IMR-90 (cell line): ENCODE measurements around the gene WASF3. TPM values are rescaled to one million over a fixed set of nuclear protein-coding genes. Genes with fewer than 3 reads are reported as not detected.

ENCODE experiments used
- ATAC-seq: fragments of 200-7000 bp; cut with Tn5 transposase; 2 replicates; pipeline ENCODE4 v1.9.1; 2020; ENCODE audit warnings: low read depth, mild to moderate bottlenecking, moderate library complexity
- BruUV-seq: library from RNA; stranded (reverse); fragments of 400-500 nt; replicated peaks from 2 replicates; lab custom pipeline; 2021; lab: Mats Ljungman, UMichigan
- CTCF ChIA-PET: fragments of 300-600 bp; formaldehyde crosslinking; extraction: SDS; loops from one replicate; lab custom pipeline; 2021; ENCODE audit warnings: antibody characterized with exemption; lab: Yijun Ruan, JAX
- POLR2A ChIA-PET: fragments of 300-600 bp; sonication (Branson Sonifier 250); formaldehyde crosslinking; loops from one replicate; lab custom pipeline; 2022; ENCODE audit warnings: antibody characterized with exemption; ENCODE audit not compliant: unreplicated experiment; lab: Charles Lee
- DNase-seq: peaks from one replicate; pipeline ENCODE4 v3.0.0; 2013
- H2AFZ ChIP-seq: replicated peaks from 2 replicates; pipeline ENCODE3; 2013; ENCODE audit warnings: low read length, mild to moderate bottlenecking; ENCODE audit not compliant: poor library complexity
- H2AK5ac ChIP-seq: 2 replicates; pipeline ENCODE4 v1.6.1; 2013; ENCODE audit warnings: low read depth, low read length, inconsistent platforms
- H2AK9ac ChIP-seq: replicated peaks from 2 replicates; pipeline ENCODE3; 2013; ENCODE audit warnings: mild to moderate bottlenecking, low read depth, low read length, moderate library complexity; ENCODE audit not compliant: poor library complexity
- H2BK120ac ChIP-seq: 2 replicates; pipeline ENCODE4 v1.6.1; 2013; ENCODE audit warnings: low read depth, low read length, inconsistent platforms
- H2BK15ac ChIP-seq: 3 replicates; pipeline ENCODE4 v1.6.1; 2013; ENCODE audit warnings: low read depth, low read length, inconsistent platforms
- H2BK20ac ChIP-seq: 2 replicates; pipeline ENCODE4 v1.6.1; 2013; ENCODE audit warnings: low read depth, mild to moderate bottlenecking, inconsistent platforms, low read length, moderate library complexity
- H2BK5ac ChIP-seq: 2 replicates; pipeline ENCODE4 v1.6.1; 2013; ENCODE audit warnings: mild to moderate bottlenecking, low read depth, low read length, inconsistent platforms; ENCODE audit not compliant: poor library complexity, severe bottlenecking
- H3K14ac ChIP-seq: replicated peaks from 2 replicates; pipeline ENCODE4 v1.6.1; 2013; ENCODE audit warnings: low read depth, low read length, inconsistent platforms
- H3K18ac ChIP-seq: 2 replicates; pipeline ENCODE4 v1.6.1; 2013; ENCODE audit warnings: low read depth, low read length, control low read depth
- H3K23ac ChIP-seq: 2 replicates; pipeline ENCODE4 v1.6.1; 2013; ENCODE audit warnings: low read depth, low read length, inconsistent platforms
- H3K27ac ChIP-seq: 2 replicates; pipeline ENCODE4 v1.5.1; 2013; ENCODE audit warnings: mild to moderate bottlenecking, control low read depth, low read length; ENCODE audit not compliant: insufficient read depth
- H3K27me3 ChIP-seq: 2 replicates; pipeline ENCODE4 v1.6.1; 2013; ENCODE audit warnings: low read length; ENCODE audit not compliant: control insufficient read depth, insufficient read depth
- H3K36me3 ChIP-seq: 2 replicates; pipeline ENCODE4 v1.6.1; 2013; ENCODE audit warnings: low read length, mixed read lengths; ENCODE audit not compliant: control insufficient read depth, insufficient read depth
- H3K4ac ChIP-seq: 2 replicates; pipeline ENCODE4 v1.6.1; 2013; ENCODE audit warnings: low read depth, low read length, inconsistent platforms
- H3K4me1 ChIP-seq: 2 replicates; pipeline ENCODE4 v1.6.1; 2013; ENCODE audit warnings: low read length, mixed read lengths; ENCODE audit not compliant: control insufficient read depth, insufficient read depth
- H3K4me2 ChIP-seq: 2 replicates; pipeline ENCODE4 v1.6.1; 2013; ENCODE audit warnings: low read depth, mild to moderate bottlenecking, control low read depth, low read length, moderate library complexity
- H3K4me3 ChIP-seq: 2 replicates; pipeline ENCODE4 v1.5.1; 2013; ENCODE audit warnings: low read depth, mild to moderate bottlenecking, control low read depth, low read length, moderate library complexity; ENCODE audit not compliant: insufficient read depth
- H3K56ac ChIP-seq: 2 replicates; pipeline ENCODE4 v1.6.1; 2013; ENCODE audit warnings: low read length, inconsistent platforms; ENCODE audit not compliant: insufficient read depth; ENCODE audit errors: extremely low read depth
- H3K79me1 ChIP-seq, 2 experiments: 2 replicates each; pipeline ENCODE4 v1.6.1; 2013; ENCODE audit warnings: low read length in 2 of 2, inconsistent platforms in 1 of 2, low read depth in 1 of 2
- H3K9ac ChIP-seq: 2 replicates; pipeline ENCODE4 v1.6.1; 2013; ENCODE audit warnings: low read depth, low read length, control low read depth
- H3K9me1 ChIP-seq: 2 replicates; pipeline ENCODE4 v1.6.1; 2013; ENCODE audit warnings: low read length, inconsistent platforms; ENCODE audit not compliant: insufficient read depth
- H3K9me3 ChIP-seq: 2 replicates; pipeline ENCODE4 v1.6.1; 2013; ENCODE audit warnings: low read length; ENCODE audit not compliant: control insufficient read depth, insufficient read depth
- H4K20me1 ChIP-seq: 2 replicates; pipeline ENCODE4 v1.6.1; 2013; ENCODE audit warnings: low read length, inconsistent platforms; ENCODE audit not compliant: insufficient read depth
- H4K5ac ChIP-seq: 2 replicates; pipeline ENCODE4 v1.6.1; 2013; ENCODE audit warnings: mild to moderate bottlenecking, low read depth, low read length, control low read depth
- H4K8ac ChIP-seq, 2 experiments: 2 replicates each; pipeline ENCODE4 v1.6.1; 2013; ENCODE audit warnings: low read depth in 2 of 2, low read length in 2 of 2, control low read depth in 1 of 2, inconsistent platforms in 1 of 2
- H4K91ac ChIP-seq: 2 replicates; pipeline ENCODE4 v1.6.1; 2013; ENCODE audit warnings: low read depth, low read length, inconsistent platforms; ENCODE audit not compliant: insufficient read depth
- MXI1 ChIP-seq: IDR thresholded peaks from 2 replicates; pipeline ENCODE4 v1.6.1; 2012; ENCODE audit warnings: low read depth, mild to moderate bottlenecking, low read length, moderate library complexity, borderline replicate concordance
- SMC3 ChIP-seq: fragments of 150-350 bp; IDR thresholded peaks from 2 replicates; pipeline ENCODE4 v1.6.1; 2016; ENCODE audit warnings: low read depth, mild to moderate bottlenecking, antibody characterized with exemption, low read length, moderate library complexity
- WGBS, 2 experiments: methylation state at CpG; one replicate each; pipeline versions ENCODE4 v1.1.5 to v1.1.7; 2013; ENCODE audit warnings: missing lambda C conversion rate in 2 of 2; ENCODE audit not compliant: insufficient read length in 1 of 2; ENCODE audit errors: extremely low coverage in 2 of 2; 5-methylcytosine and 5-hydroxymethylcytosine counted together
- dilution Hi-C: fragments of 300-500 bp; cut with HindIII; formaldehyde crosslinking; loops from one replicate; pipeline ENCODE4 v1.14.3; 2018; ENCODE audit warnings: low sequenced_read_pairs; ENCODE audit not compliant: unreplicated experiment
- in situ Hi-C: fragments of 300-500 bp; cut with MboI; formaldehyde crosslinking; loops from 3 replicates; pipeline ENCODE4 v1.14.3; 2019; ENCODE audit warnings: low sequenced_read_pairs, inconsistent platforms, mixed read lengths
- intact Hi-C: fragments of 100-400 bp; cut with micrococcal nuclease; formaldehyde crosslinking; loops from 2 replicates; pipeline ENCODE4 v1.10.0; 2022
- polyA plus RNA-seq, 3 experiments: library from polyadenylated mRNA; depleted of rRNA; stranded (reverse); fragments of >200 nt; gene quantifications; 2 replicates each; pipeline ENCODE4 v1.2.3, GENCODE V29; 2012; ENCODE audit warnings: low replicate concordance in 1 of 3
- total RNA-seq: library from RNA; depleted of rRNA; stranded (reverse); fragments of >200 nt; gene quantifications from 2 replicates; pipeline ENCODE4 v1.2.3, GENCODE V29; 2012
- TF ChIP-seq, protein P1 (sequence below): fragments of 150-350 bp; IDR thresholded peaks from 2 replicates; pipeline ENCODE4 v1.6.1; 2016; ENCODE audit warnings: low read depth, mild to moderate bottlenecking, low read length, moderate library complexity, borderline replicate concordance

Gene WASF3
- total and polyA plus RNA-seq, 2 of the 4 experiments (the other 2 are of a cell fraction): 4.3 to 11.4 TPM

DNA sequence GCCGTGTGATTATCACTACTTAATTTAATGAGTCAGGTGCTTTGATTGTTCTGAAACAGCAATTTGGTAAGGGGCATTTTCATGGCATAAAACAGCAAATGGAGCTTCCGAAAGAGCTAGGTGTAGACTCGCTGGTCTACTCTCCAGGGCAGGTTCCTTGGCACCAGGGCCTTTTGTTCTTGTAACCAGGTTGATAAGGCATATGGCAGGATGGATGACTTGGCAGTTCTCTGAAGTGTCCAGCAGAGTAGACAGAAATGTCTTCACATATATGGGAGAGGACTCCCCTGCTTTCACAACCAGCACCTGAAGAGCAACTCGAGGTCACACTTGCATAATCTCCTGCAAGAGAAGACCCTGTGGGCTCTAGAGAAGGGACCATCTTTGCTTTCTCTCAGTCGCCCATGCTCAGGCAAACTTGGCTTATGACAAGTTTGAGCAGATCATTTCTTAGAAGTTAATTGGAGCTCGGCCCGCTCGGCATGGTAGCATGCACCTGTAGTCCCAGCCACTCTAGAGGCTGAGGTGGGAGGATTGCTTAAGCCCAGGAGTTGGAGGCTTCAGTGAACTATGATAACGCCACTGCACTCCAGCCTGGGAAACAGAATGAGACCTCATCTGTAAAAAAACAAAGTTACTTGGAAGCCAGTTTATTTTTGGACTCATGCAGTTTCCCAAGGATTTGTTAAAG is 23.3 kb upstream of the WASF3 start:
- no peak overlapping the region for H2BK5ac ChIP-seq
- H2BK20ac ChIP-seq: no peak overlapping the region
- no peaks in the 10 kb centered on the region for H4K20me1 ChIP-seq
- no peaks in the 10 kb centered on the region for H3K36me3 ChIP-seq
- intact Hi-C loops: no loop called here
- H4K8ac ChIP-seq: no peak overlapping the region
- POLR2A ChIA-PET: no interaction called here
- no peak overlapping the region for H4K91ac ChIP-seq
- no peaks in the 10 kb centered on the region for H3K9me3 ChIP-seq
- CTCF ChIA-PET: no interaction called here
- no peak overlapping the region for H4K5ac ChIP-seq
- H3K4me1 ChIP-seq: no peaks in the 10 kb centered on the region
- no peak for ATAC-seq
- H3K27ac ChIP-seq: no peak overlapping the region
- H3K9ac ChIP-seq: no peak overlapping the region
- no peak overlapping the region for H3K14ac ChIP-seq
- H3K23ac ChIP-seq: no peak overlapping the region
- no peak overlapping the region for H2BK15ac ChIP-seq
- H3K4ac ChIP-seq: no peak overlapping the region
- no peak overlapping the region for H3K4me2 ChIP-seq
- 71% methylated on average over 5 of the region's 9 CpGs; no CpG with 5 or more reads in 1 of the 2 experiments for WGBS, 2 experiments
- H2AFZ ChIP-seq: no peak overlapping the region
- no peak overlapping the region for H3K18ac ChIP-seq
- no peak overlapping the region for H2AK9ac ChIP-seq
- no peak overlapping the region for H3K56ac ChIP-seq
- H3K79me1 ChIP-seq: no peaks in the 10 kb centered on the region
- H3K9me1 ChIP-seq: no peaks in the 10 kb centered on the region
- dilution Hi-C loops: no loop called here
- TF ChIP-seq MXI1 (no peak), SMC3 (no peak)
- TF ChIP-seq, protein P1, sequence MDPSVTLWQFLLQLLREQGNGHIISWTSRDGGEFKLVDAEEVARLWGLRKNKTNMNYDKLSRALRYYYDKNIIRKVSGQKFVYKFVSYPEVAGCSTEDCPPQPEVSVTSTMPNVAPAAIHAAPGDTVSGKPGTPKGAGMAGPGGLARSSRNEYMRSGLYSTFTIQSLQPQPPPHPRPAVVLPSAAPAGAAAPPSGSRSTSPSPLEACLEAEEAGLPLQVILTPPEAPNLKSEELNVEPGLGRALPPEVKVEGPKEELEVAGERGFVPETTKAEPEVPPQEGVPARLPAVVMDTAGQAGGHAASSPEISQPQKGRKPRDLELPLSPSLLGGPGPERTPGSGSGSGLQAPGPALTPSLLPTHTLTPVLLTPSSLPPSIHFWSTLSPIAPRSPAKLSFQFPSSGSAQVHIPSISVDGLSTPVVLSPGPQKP: no peak
- peaks cover 18% of the 10 kb centered on the region for H3K27me3 ChIP-seq
- H2BK120ac ChIP-seq: no peak overlapping the region
- no TSS peak for BruUV-seq
- DNase-seq: no peak
- no peak overlapping the region for H2AK5ac ChIP-seq
- no peak overlapping the region for H3K4me3 ChIP-seq
- in situ Hi-C loops: no loop called here
